Smooth muscle cell (in vitro differentiated cells): ENCODE data around the gene BTBD2. TPM values are rescaled to one million over a fixed set of nuclear protein-coding genes. Genes with fewer than 3 reads are reported as not detected.
"Not testable (repeated sequence)": the region's sequence is repeated elsewhere in the genome, so short reads cannot be mapped to it uniquely, and the experiment has no call there.

ENCODE experiments used
- DNase-seq: peaks from one replicate; lab custom pipeline; 2025; ENCODE audit not compliant: unreplicated experiment; lab: John Stamatoyannopoulos, UW
- H2AFZ ChIP-seq: fragments of 200-600 bp; sonication (generic); 2 replicates; pipeline ENCODE4 v1.6.0; 2016; ENCODE audit warnings: antibody characterized with exemption, low read depth, mild to moderate bottlenecking
- H3F3A ChIP-seq: fragments of 200-600 bp; sonication (generic); 2 replicates; pipeline ENCODE4 v1.6.0; 2017; ENCODE audit warnings: antibody characterized with exemption, low read depth
- H3K27ac ChIP-seq: fragments of 200-600 bp; sonication (generic); 2 replicates; pipeline ENCODE4 v1.5.1; 2016; ENCODE audit warnings: low read depth, mild to moderate bottlenecking
- H3K27me3 ChIP-seq: fragments of 200-600 bp; sonication (generic); 2 replicates; pipeline ENCODE4 v1.6.1; 2016; ENCODE audit warnings: low read depth, mild to moderate bottlenecking
- H3K36me3 ChIP-seq: fragments of 200-600 bp; sonication (generic); 2 replicates; pipeline ENCODE4 v1.5.1; 2016; ENCODE audit warnings: low read depth
- H3K4me1 ChIP-seq: fragments of 200-600 bp; sonication (generic); 2 replicates; pipeline ENCODE4 v1.5.1; 2016; ENCODE audit warnings: low read depth
- H3K4me2 ChIP-seq: fragments of 200-600 bp; sonication (generic); 2 replicates; pipeline ENCODE4 v1.6.0; 2016; ENCODE audit warnings: mild to moderate bottlenecking
- H3K4me3 ChIP-seq: fragments of 200-600 bp; sonication (generic); 2 replicates; pipeline ENCODE4 v1.5.1; 2016; ENCODE audit warnings: mild to moderate bottlenecking
- H3K79me2 ChIP-seq: fragments of 200-600 bp; sonication (generic); 2 replicates; pipeline ENCODE4 v1.6.0; 2016; ENCODE audit warnings: low read depth, mild to moderate bottlenecking
- H3K9ac ChIP-seq: fragments of 200-600 bp; sonication (generic); 2 replicates; pipeline ENCODE4 v1.6.0; 2016; ENCODE audit warnings: low read depth
- H3K9me3 ChIP-seq: fragments of 200-600 bp; sonication (generic); replicated peaks from 2 replicates; pipeline ENCODE4 v1.5.1; 2016; ENCODE audit warnings: low read depth
- H4K20me1 ChIP-seq: fragments of 200-600 bp; sonication (generic); 2 replicates; pipeline ENCODE4 v1.6.0; 2016; ENCODE audit warnings: low read depth
- WGBS: methylation state at CpG from one replicate; pipeline ENCODE4 v1.1.7; 2016; ENCODE audit warnings: low lambda C conversion rate; 5-methylcytosine and 5-hydroxymethylcytosine counted together
- polyA plus RNA-seq: library from polyadenylated mRNA; unstranded; fragments of >200 nt; fragmentation: Nextera tagmentation; extraction: Ambion mirVana; gene quantifications from 2 replicates; pipeline ENCODE4 v1.2.1, GENCODE V29; 2016
- total RNA-seq: library from RNA; depleted of rRNA; stranded (reverse); fragments of >200 nt; gene quantifications from 2 replicates; pipeline ENCODE4 v1.2.3, GENCODE V29; 2014
- TF ChIP-seq, protein P1 (sequence below): fragments of 200-600 bp; sonication (generic); IDR thresholded peaks from 2 replicates; pipeline ENCODE4 v1.5.1; 2017; ENCODE audit warnings: borderline replicate concordance, mild to moderate bottlenecking, antibody characterized with exemption; ENCODE audit not compliant: insufficient read depth, poor library complexity, severe bottlenecking

BTBD2 gene
- total and polyA plus RNA-seq, 2 experiments from 2014 or later, result 37.8 to 63.2 TPM

DNA sequence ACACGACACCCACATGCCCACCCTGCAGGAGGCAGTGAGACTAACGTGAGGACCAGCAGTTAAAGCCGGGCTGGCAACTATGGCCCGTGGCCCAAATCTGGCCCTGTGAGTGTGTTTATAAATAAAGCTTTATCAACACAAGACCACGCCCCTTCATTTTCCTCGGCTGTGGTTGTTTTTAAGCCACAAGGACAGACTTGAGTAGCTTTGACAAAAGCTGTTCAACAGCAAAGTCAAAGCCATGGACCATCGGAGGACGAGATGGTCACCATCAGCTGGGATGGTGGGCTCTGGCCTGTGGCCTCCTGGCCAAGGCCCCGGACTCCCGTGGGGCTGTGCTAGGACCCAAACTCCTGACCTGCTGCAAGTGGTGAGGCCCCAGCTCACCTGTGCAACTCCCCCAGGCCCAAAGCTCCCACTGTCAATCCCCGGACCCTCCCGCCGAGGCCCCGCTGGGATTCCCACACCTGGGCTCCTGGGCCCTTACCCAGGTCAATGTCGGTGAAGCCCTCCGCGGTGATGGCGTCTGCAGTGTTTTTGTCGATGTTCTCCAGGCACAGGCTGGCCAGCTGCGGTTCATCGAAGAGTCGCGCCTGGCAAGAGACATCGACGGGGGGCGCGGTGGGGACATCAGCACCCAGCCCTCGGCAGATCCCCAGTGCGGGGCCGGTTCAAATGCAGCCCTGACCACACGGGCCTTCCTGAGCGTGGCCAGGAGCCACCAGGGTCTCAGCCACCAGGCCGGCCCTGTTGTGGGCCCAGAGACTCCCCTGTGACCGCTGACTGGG is 25.1 kb downstream of the BTBD2 start:
- H3K9ac ChIP-seq, result no peak overlapping the region
- no peak overlapping the region for H2AFZ ChIP-seq
- DNase-seq, result no peak
- no peak overlapping the region for H3K4me3 ChIP-seq
- no peak overlapping the region for H3K4me2 ChIP-seq
- H3K27me3 ChIP-seq, result no peaks in the 10 kb centered on the region
- H3K4me1 ChIP-seq, result no peaks in the 10 kb centered on the region
- TF ChIP-seq, protein P1, sequence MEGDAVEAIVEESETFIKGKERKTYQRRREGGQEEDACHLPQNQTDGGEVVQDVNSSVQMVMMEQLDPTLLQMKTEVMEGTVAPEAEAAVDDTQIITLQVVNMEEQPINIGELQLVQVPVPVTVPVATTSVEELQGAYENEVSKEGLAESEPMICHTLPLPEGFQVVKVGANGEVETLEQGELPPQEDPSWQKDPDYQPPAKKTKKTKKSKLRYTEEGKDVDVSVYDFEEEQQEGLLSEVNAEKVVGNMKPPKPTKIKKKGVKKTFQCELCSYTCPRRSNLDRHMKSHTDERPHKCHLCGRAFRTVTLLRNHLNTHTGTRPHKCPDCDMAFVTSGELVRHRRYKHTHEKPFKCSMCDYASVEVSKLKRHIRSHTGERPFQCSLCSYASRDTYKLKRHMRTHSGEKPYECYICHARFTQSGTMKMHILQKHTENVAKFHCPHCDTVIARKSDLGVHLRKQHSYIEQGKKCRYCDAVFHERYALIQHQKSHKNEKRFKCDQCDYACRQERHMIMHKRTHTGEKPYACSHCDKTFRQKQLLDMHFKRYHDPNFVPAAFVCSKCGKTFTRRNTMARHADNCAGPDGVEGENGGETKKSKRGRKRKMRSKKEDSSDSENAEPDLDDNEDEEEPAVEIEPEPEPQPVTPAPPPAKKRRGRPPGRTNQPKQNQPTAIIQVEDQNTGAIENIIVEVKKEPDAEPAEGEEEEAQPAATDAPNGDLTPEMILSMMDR, result no peak
- no peak overlapping the region for H3K27ac ChIP-seq
- no peaks in the 10 kb centered on the region for H3F3A ChIP-seq
- no peaks in the 10 kb centered on the region for H3K79me2 ChIP-seq
- no peaks in the 10 kb centered on the region for H3K9me3 ChIP-seq
- WGBS, result 97% methylated on average over 34 of the region's 34 CpGs
- no peaks in the 10 kb centered on the region for H3K36me3 ChIP-seq
- peaks cover 18% of the 10 kb centered on the region for H4K20me1 ChIP-seq

DNA sequence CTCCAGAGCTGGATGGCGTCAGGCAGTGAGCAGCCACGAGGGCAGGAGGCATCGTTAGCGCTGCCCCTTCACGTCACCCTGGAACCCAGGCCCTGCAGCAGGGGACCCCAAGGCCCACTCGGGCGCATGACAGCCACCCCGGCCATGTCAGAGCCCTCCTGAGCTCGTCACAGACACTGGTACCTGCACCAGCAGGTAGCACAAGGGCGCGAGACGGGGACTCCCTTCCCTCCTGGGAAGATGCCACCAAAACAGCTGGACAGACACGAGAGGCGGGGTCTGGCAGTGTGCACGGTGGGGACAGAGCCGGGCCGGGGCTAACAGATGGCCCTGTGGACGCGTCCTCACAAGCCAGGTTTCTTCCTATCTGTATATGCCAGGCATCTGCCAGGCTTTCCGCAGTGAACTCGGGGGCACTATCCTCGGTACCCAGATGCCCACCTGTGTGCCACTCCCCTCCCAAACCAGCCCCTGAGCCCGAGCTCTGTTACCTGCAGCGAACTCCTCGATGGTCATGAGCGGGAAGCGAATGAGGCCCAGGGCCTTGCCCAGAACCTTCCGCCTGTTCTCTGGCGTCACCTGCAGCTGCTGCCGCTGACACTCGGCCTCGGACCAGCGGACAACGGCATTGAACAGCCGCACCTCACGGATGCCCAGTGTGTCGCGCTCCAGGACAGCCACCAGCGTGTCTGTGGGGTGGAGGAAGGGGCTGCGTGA is 25.8 kb downstream of the BTBD2 start:
- no peak overlapping the region for H3K4me3 ChIP-seq
- H3F3A ChIP-seq, result no peaks in the 10 kb centered on the region
- no peak overlapping the region for H3K9ac ChIP-seq
- no peaks in the 10 kb centered on the region for H3K79me2 ChIP-seq
- H4K20me1 ChIP-seq, result peaks cover 18% of the 10 kb centered on the region
- WGBS, result 97% methylated on average over 39 of the region's 40 CpGs
- DNase-seq, result no peak
- H3K4me1 ChIP-seq, result no peaks in the 10 kb centered on the region
- TF ChIP-seq, protein P1, result no peak
- H3K27ac ChIP-seq, result no peak overlapping the region
- H3K9me3 ChIP-seq, result no peaks in the 10 kb centered on the region
- H3K36me3 ChIP-seq, result no peaks in the 10 kb centered on the region
- H3K27me3 ChIP-seq, result no peaks in the 10 kb centered on the region
- H3K4me2 ChIP-seq, result no peak overlapping the region
- no peak overlapping the region for H2AFZ ChIP-seq

DNA sequence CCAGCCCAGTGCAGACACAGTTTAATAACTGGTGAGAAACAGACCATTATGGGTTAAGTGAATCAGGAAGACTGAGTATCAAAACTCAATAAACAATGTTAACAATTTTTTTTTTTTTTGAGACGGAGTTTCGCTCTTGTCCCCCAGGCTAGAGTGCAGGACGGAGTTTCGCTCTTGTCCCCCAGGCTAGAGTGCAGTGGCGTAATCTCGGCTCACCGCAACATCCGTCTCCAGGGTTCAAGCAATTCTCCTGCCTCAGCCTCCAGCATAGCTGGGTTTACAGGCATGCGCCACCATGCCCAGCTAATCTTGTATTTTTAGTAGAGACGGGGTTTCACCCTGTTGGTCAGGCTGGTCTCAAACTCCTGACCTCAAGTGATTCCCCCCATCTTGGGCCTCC is 27.1 kb downstream of the BTBD2 start:
- H3K79me2 ChIP-seq, H3K4me2 ChIP-seq, H3K9ac ChIP-seq, H3K27ac ChIP-seq, H2AFZ ChIP-seq, H3F3A ChIP-seq, H3K4me1 ChIP-seq, H3K27me3 ChIP-seq, H3K36me3 ChIP-seq, H3K4me3 ChIP-seq, DNase-seq, H3K9me3 ChIP-seq: not testable (repeated sequence)
- H4K20me1 ChIP-seq, result peaks cover 18% of the 10 kb centered on the region
- 95% methylated on average over 10 of the region's 10 CpGs for WGBS

DNA sequence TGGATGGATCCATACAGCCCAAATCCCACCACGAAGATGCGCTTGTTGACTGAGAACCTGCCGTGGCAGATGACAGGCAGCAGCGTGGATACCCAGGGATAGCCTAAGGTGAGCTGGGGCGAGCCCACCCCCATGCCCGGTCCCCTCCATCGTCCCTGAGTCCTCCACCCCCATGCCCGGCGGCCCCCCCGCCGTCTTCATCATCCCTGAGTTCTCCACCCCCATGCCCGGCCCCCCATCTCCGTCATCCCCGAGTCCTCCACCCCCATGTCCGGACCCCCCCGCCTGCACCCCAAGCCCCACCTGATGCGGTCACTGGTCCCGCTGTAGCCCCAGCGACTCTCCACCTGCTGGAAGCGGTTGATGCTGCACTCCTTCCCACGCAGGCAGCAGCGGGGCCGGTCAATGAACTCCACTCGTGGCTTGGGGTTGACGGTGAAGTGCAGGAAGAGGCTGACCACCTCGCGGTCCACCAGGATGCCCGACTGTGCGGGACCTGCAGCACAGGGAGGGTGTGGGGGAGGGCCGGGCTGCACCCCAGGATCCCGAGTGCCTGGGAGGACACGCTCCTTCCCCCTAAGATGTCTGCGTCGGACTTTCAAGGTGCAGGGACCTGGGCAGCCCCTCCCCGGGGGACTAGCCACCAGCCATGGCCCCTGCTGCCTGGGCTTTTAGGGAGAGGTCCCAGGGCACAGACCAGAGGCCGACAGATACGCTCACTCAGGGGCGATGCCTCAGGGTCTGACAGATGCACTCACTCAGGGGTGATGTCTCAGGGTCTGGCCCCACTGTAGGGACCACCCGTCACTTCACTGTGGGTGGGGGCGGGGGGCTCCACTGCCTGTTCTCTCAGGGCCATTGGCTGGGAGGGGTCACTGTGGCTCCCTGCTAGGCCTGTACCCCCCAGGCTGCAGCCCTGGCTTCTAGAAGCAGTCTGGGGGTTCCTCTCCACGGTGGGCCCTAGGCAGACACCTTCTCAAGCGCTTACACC is 28.0 kb downstream of the BTBD2 start:
- Histone ChIP-seq H3K27ac (no peak overlapping the region), H3K27me3 (no peaks in the 10 kb centered on the region), H3F3A (no peaks in the 10 kb centered on the region), H3K9me3 (no peaks in the 10 kb centered on the region), H3K4me2 (no peak overlapping the region), H2AFZ (no peak overlapping the region), H3K4me1 (no peaks in the 10 kb centered on the region), H3K36me3 (no peaks in the 10 kb centered on the region), H3K4me3 (no peak overlapping the region), H4K20me1 (peaks cover 18% of the 10 kb centered on the region), H3K79me2 (no peaks in the 10 kb centered on the region), H3K9ac (no peak overlapping the region)
- no peak for DNase-seq
- 97% methylated on average over 21 of the region's 42 CpGs for WGBS
- TF ChIP-seq, protein P1, result no peak
